Kidney tubule cell (primary cell): Measurements from ENCODE around the gene RASGEF1B.
"Not testable (repeated sequence)": the region's sequence is repeated elsewhere in the genome, so short reads cannot be mapped to it uniquely, and the experiment has no call there.

ENCODE experiments used
- DNase-seq: peaks from one replicate; pipeline ENCODE4 v3.0.0-alpha.2; 2018; ENCODE audit warnings: low spot score

RASGEF1B gene

GRCh38 chr4:81429031-81429430, 42.7 kb downstream of the RASGEF1B start:
- no peak for DNase-seq

GRCh38 chr4:81428002-81428401, 43.7 kb downstream of the RASGEF1B start:
- no peak for DNase-seq

- DNase-seq: peak; percentile 80
Observed at GRCh38 chr4:81427344-81427821, 44.3 kb downstream of the RASGEF1B start.

- DNase-seq: no peak
Observed at GRCh38 chr4:81426770-81427289, 44.9 kb downstream of the RASGEF1B start.

GRCh38 chr4:81424816-81425755, 46.6 kb downstream of the RASGEF1B start:
- no peak for DNase-seq

GRCh38 chr4:81424336-81424735, 47.4 kb downstream of the RASGEF1B start:
- DNase-seq: no peak

- DNase-seq: no peak
Observed at GRCh38 chr4:81422595-81422994, 49.1 kb downstream of the RASGEF1B start.

- peak; percentile 62 for DNase-seq
Observed at GRCh38 chr4:81421346-81422218, 50.1 kb downstream of the RASGEF1B start.

GRCh38 chr4:81418572-81418971, 53.1 kb downstream of the RASGEF1B start:
- DNase-seq: no peak

GRCh38 chr4:81412946-81413495, 58.7 kb downstream of the RASGEF1B start:
- peak; percentile 4 for DNase-seq

- no peak for DNase-seq
Observed at GRCh38 chr4:81410680-81411079, 61.0 kb downstream of the RASGEF1B start.

- DNase-seq: no peak
Observed at GRCh38 chr4:81409836-81410235, 61.9 kb downstream of the RASGEF1B start.

GRCh38 chr4:81408341-81408740, 63.4 kb downstream of the RASGEF1B start:
- no peak for DNase-seq

- no peak for DNase-seq
Observed at GRCh38 chr4:81407726-81408125, 64.0 kb downstream of the RASGEF1B start.

- DNase-seq: not testable (repeated sequence)
Observed at GRCh38 chr4:81406481-81406880, 65.2 kb downstream of the RASGEF1B start.

GRCh38 chr4:81405900-81406401, 65.8 kb downstream of the RASGEF1B start:
- peak; percentile 81 for DNase-seq

- DNase-seq: no peak
Observed at GRCh38 chr4:81404741-81405140, 67.0 kb downstream of the RASGEF1B start.

GRCh38 chr4:81404294-81404693, 67.4 kb downstream of the RASGEF1B start:
- no peak for DNase-seq

- no peak for DNase-seq
Observed at GRCh38 chr4:81399306-81400086, 72.2 kb downstream of the RASGEF1B start.

GRCh38 chr4:81398379-81398778, 73.3 kb downstream of the RASGEF1B start:
- DNase-seq: no peak

GRCh38 chr4:81397635-81398034, 74.1 kb downstream of the RASGEF1B start:
- DNase-seq: no peak
